ENCODE measurements around the gene PLEKHG3.

PLEKHG3 gene

DNA sequence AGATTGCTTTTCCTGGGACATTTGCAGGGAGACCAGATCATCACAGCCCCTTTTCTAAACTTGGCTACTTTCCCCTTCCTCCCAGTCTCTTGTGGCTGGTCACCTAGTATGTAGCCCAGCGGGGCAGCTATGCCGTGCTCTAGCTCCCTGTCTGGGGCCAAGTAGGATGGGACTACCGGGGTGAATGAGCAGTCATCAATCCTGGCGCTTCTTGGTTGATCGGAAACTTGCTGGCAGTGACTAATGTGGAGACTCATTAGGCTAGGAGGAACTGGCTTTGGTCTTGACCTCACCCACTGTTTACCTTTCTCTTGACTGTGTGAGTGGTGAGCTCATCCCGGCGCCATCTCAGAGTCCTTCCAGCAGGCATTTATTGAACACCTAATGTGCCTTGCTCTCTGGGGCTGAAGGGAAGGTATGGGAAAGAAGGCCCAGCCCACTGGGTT lies 15.9 kb downstream of the PLEKHG3 start:
- Histone ChIP-seq H3K27me3 (ENCODE audit: low read depth) (no peaks in the 10 kb centered on the region), H3K4me1 (peaks cover 18% of the 10 kb centered on the region), H3K9me3 (no peaks in the 10 kb centered on the region), H3K4me3 (no peak overlapping the region), H3K36me3 (replicated peaks) (no peaks in the 10 kb centered on the region)
- in situ Hi-C loops (cut with MboI; ENCODE audit: low sequenced_read_pairs): no loop called here
- no peak for DNase-seq (ENCODE audit: low spot score in 2 of 2)

GRCh38 chr14:64721391-64721791 lies 17.2 kb downstream of the PLEKHG3 start:
- in situ Hi-C loops (cut with MboI; ENCODE audit: low sequenced_read_pairs): no loop called here
- Histone ChIP-seq H3K9me3 (no peaks in the 10 kb centered on the region), H3K4me1 (peaks cover 15% of the 10 kb centered on the region), H3K27me3 (ENCODE audit: low read depth) (no peaks in the 10 kb centered on the region), H3K4me3 (no peak overlapping the region), H3K36me3 (replicated peaks) (no peaks in the 10 kb centered on the region)
- no peak for DNase-seq (ENCODE audit: low spot score in 2 of 2)

GRCh38 chr14:64721899-64722298 lies 17.7 kb downstream of the PLEKHG3 start:
- DNase-seq (ENCODE audit: low spot score in 2 of 2): no peak
- in situ Hi-C loops (cut with MboI; ENCODE audit: low sequenced_read_pairs): no loop called here
- H3K27me3 ChIP-seq (ENCODE audit: low read depth): no peaks in the 10 kb centered on the region
- H3K4me3 ChIP-seq: no peak overlapping the region
- no peaks in the 10 kb centered on the region for H3K9me3 ChIP-seq
- H3K36me3 ChIP-seq (replicated peaks): no peaks in the 10 kb centered on the region
- peaks cover 15% of the 10 kb centered on the region for H3K4me1 ChIP-seq

DNA sequence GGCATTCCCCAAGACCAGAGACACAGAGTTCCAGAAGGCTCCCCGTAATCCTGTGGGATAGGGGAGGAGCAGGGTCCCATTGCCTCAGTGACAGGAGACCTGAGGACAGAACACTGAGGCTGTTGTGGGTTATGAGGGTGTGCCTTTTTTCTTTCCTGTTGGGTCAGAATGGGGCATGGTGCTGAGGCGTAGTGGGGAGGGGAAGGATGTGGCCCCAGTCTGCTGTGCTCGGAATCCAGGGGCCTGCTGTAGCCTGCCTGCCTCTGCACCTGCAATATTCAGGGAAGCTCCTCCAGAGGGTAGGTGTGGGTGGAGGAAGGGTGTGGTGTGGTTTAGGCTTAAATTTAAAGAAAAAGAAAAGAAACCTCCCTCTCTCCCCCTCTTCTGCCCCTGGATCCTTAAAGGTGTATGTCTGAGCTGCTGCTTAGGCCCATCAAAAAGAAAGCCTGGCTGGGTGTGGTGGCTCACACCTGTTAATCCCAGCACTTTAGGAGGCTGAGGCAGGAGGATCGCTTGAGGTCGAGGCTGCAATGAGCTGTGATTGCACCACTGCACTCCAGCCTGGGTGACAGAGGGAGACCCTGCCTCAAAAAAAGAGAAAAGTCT lies 18.7 kb downstream of the PLEKHG3 start:
- in situ Hi-C loops (cut with MboI; ENCODE audit: low sequenced_read_pairs): no loop called here
- peaks cover 15% of the 10 kb centered on the region for H3K4me1 ChIP-seq

GRCh38 chr14:64723691-64724577 lies 19.7 kb downstream of the PLEKHG3 start:
- H3K27me3 ChIP-seq (ENCODE audit: low read depth): no peaks in the 10 kb centered on the region
- in situ Hi-C loops (cut with MboI; ENCODE audit: low sequenced_read_pairs): no loop called here
- H3K9me3 ChIP-seq: no peaks in the 10 kb centered on the region
- H3K4me1 ChIP-seq: peaks cover 15% of the 10 kb centered on the region
- H3K36me3 ChIP-seq (replicated peaks): peaks cover 14% of the 10 kb centered on the region
- no peak for DNase-seq (ENCODE audit: low spot score in 2 of 2)
- no peak overlapping the region for H3K4me3 ChIP-seq

More for the DNA sequence above, 18.7 kb downstream of the PLEKHG3 start:
- no peak for DNase-seq (ENCODE audit: low spot score in 2 of 2)
- no peaks in the 10 kb centered on the region for H3K9me3 ChIP-seq
- H3K36me3 ChIP-seq (replicated peaks): peaks cover 4% of the 10 kb centered on the region
- H3K27me3 ChIP-seq (ENCODE audit: low read depth): no peaks in the 10 kb centered on the region
- H3K4me3 ChIP-seq: no peak overlapping the region

DNA sequence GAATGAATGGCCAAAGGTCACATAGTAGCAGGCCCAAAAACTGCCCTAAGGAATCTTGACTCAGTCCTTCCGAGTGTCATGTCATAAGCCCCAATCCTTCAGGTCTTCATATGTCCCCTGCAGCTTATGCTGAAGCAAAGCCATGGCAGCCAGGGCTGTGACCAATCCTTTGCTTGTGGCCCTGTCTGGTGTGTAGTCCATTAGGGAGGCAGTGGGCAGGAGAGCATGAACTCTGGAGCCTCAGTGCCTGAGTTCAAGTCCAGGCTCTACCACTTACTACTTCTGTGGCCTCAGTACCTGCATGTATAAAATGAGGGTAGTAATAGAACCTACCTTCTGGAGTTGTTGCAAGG lies 20.3 kb downstream of the PLEKHG3 start:
- DNase-seq (ENCODE audit: low spot score in 2 of 2): no peak
- H3K9me3 ChIP-seq: no peaks in the 10 kb centered on the region
- no peak overlapping the region for H3K4me3 ChIP-seq
- peaks cover 15% of the 10 kb centered on the region for H3K4me1 ChIP-seq
- in situ Hi-C loops (cut with MboI; ENCODE audit: low sequenced_read_pairs): no loop called here
- H3K36me3 ChIP-seq (replicated peaks): peaks cover 18% of the 10 kb centered on the region
- H3K27me3 ChIP-seq (ENCODE audit: low read depth): no peaks in the 10 kb centered on the region

- H3K4me1 ChIP-seq: peaks cover 15% of the 10 kb centered on the region
- H3K27me3 ChIP-seq (ENCODE audit: low read depth): no peaks in the 10 kb centered on the region
- H3K9me3 ChIP-seq: no peaks in the 10 kb centered on the region
- in situ Hi-C loops (cut with MboI; ENCODE audit: low sequenced_read_pairs): no loop called here
- peaks cover 18% of the 10 kb centered on the region for H3K36me3 ChIP-seq (replicated peaks)
- DNase-seq (ENCODE audit: low spot score in 2 of 2): peak; percentile 37 to 59
- H3K4me3 ChIP-seq: no peak overlapping the region
Measured at GRCh38 chr14:64725261-64725815, 21.1 kb downstream of the PLEKHG3 start.

DNA sequence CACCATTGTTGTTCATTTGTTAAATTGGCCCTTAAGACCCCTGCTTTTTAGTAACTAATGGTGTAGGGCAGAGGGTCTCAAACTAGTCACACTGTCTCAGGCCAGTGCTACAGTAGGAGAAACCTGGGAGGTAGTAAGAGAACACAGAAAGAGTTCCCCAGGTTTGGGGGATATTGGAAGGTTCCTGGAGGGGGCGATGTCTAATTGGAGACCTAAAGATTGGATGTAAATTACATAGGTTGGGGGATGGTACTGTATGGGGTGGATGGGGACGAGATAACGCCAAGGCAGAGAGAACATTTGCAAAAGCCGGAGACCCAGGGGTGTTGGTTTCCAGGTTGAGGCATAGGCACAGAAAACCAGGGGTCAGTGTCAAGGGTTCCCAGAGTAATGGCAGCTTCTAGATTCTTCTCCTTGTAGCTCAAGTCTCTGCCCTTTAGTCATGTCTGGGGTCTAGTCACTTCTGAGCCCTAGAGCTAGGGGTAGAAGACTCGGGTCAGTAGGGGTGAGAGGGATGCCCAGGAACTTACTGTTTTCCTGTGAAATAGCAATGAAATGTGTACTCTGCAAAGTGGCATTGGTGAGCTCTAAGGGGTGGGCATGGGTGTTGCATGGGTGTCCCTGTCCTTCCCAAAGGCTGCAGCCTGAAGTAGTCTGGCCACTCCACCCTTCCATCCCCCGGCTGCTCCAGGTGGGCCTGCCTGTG lies 21.8 kb downstream of the PLEKHG3 start:
- peaks cover 15% of the 10 kb centered on the region for H3K4me1 ChIP-seq
- no peaks in the 10 kb centered on the region for H3K9me3 ChIP-seq
- H3K4me3 ChIP-seq: no peak overlapping the region
- in situ Hi-C loops (cut with MboI; ENCODE audit: low sequenced_read_pairs): no loop called here
- DNase-seq (ENCODE audit: low spot score in 2 of 2): no peak
- H3K27me3 ChIP-seq (ENCODE audit: low read depth): no peaks in the 10 kb centered on the region
- peaks cover 23% of the 10 kb centered on the region for H3K36me3 ChIP-seq (replicated peaks)

- Histone ChIP-seq H3K4me3 (no peak overlapping the region), H3K36me3 (replicated peaks) (peaks cover 28% of the 10 kb centered on the region), H3K4me1 (peaks cover 15% of the 10 kb centered on the region), H3K9me3 (no peaks in the 10 kb centered on the region), H3K27me3 (ENCODE audit: low read depth) (no peaks in the 10 kb centered on the region)
- in situ Hi-C loops (cut with MboI; ENCODE audit: low sequenced_read_pairs): no loop called here
- no peak for DNase-seq (ENCODE audit: low spot score in 2 of 2)
Measured at GRCh38 chr14:64726585-64726890, 22.3 kb downstream of the PLEKHG3 start.

DNA sequence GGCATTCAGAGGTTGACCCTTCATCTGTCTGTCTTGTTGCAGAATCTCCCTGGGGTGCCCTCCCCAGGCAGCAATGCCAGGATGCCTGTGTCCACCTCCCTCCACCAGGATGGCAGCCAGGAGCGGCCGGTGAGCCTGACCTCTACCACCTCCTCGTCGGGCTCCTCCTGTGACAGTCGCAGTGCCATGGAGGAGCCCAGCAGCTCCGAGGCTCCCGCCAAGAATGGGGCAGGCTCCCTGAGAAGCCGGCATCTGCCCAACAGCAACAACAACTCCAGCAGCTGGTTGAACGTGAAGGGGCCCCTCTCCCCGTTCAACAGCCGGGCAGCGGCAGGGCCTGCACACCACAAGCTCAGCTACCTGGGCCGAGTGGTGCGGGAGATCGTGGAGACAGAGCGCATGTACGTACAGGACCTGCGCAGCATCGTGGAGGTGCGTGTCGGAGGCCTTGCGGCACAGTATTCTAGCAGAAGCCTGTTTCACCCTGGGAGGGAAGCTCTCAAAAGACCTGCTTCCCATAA lies 23.4 kb downstream of the PLEKHG3 start:
- no peaks in the 10 kb centered on the region for H3K9me3 ChIP-seq
- H3K4me1 ChIP-seq: peaks cover 15% of the 10 kb centered on the region
- DNase-seq (ENCODE audit: low spot score in 2 of 2): no peak
- H3K27me3 ChIP-seq (ENCODE audit: low read depth): no peaks in the 10 kb centered on the region
- H3K4me3 ChIP-seq: no peak overlapping the region
- in situ Hi-C loops (cut with MboI; ENCODE audit: low sequenced_read_pairs): no loop called here
- H3K36me3 ChIP-seq (replicated peaks): peaks cover 36% of the 10 kb centered on the region

DNA sequence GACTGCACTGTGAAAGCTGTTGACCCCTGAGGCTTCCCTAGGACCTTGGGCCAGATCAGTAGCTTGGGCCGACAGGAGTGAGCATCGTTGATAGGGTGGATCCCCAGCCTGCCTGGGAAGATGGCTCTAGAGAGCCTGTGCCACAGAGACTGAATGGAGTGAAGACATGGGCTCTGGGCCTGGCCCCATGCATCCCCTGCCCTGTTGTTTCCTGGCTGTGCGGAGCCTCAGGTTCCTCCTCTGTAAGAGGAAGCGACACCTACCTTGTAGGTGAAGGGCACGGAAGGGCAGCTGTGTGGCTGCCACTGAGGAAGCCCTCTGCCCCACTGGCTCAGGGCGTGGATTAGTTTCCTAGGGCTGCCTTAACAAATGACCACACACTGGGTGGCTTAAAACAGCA lies 23.9 kb downstream of the PLEKHG3 start:
- Histone ChIP-seq H3K4me3 (no peak overlapping the region), H3K9me3 (no peaks in the 10 kb centered on the region), H3K4me1 (peaks cover 15% of the 10 kb centered on the region), H3K36me3 (replicated peaks) (peaks cover 40% of the 10 kb centered on the region), H3K27me3 (ENCODE audit: low read depth) (no peaks in the 10 kb centered on the region)
- in situ Hi-C loops (cut with MboI; ENCODE audit: low sequenced_read_pairs): no loop called here
- no peak for DNase-seq (ENCODE audit: low spot score in 2 of 2)

DNA sequence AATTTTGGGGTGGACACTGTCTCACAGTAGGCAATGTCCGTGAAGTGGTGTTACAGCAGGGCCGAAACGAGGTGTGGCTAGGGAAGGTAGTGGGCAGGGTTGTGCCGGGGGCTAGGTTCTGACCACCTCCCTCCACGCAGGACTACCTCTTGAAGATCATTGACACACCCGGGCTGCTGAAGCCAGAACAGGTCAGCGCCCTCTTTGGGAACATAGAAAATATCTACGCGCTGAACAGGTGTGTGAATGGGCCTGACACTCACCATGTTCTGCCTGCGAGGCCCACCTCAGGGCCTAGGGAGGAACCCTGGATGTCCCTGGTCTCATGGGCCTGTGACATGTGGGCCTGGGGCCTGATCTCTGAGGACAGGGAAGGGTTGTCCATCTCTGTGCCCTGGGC lies 24.6 kb downstream of the PLEKHG3 start:
- peaks cover 47% of the 10 kb centered on the region for H3K36me3 ChIP-seq (replicated peaks)
- in situ Hi-C loops (cut with MboI; ENCODE audit: low sequenced_read_pairs): no loop called here
- DNase-seq (ENCODE audit: low spot score in 2 of 2): no peak
- H3K4me3 ChIP-seq: no peak overlapping the region
- no peaks in the 10 kb centered on the region for H3K27me3 ChIP-seq (ENCODE audit: low read depth)
- peaks cover 15% of the 10 kb centered on the region for H3K4me1 ChIP-seq
- no peaks in the 10 kb centered on the region for H3K9me3 ChIP-seq

- Histone ChIP-seq H3K36me3 (replicated peaks) (peaks cover 51% of the 10 kb centered on the region), H3K4me1 (peaks cover 10% of the 10 kb centered on the region), H3K9me3 (no peaks in the 10 kb centered on the region), H3K27me3 (ENCODE audit: low read depth) (no peaks in the 10 kb centered on the region), H3K4me3 (no peak overlapping the region)
- in situ Hi-C loops (cut with MboI; ENCODE audit: low sequenced_read_pairs): no loop called here
- no peak for DNase-seq (ENCODE audit: low spot score in 2 of 2)
Measured at GRCh38 chr14:64729386-64730060, 25.3 kb downstream of the PLEKHG3 start.
